Stomach (tissue), 4 donors: ENCODE data around the gene RERE.

Experiments used
- POLR2A ChIP-seq, 4 donors: fragments of 450-650 bp; IDR thresholded peaks; one replicate each; pipeline ENCODE4 v1.6.1; 2016; ENCODE audit warnings: antibody characterized with exemption in 4 of 4, control low read depth in 2 of 4, mild to moderate bottlenecking in 1 of 4, moderate library complexity in 1 of 4
- POLR2AphosphoS5 ChIP-seq, 3 donors: sonication (generic); formaldehyde crosslinking; IDR thresholded peaks; one replicate each; pipeline ENCODE4 v1.6.1; 2016; ENCODE audit warnings: antibody characterized with exemption in 3 of 3
- TF ChIP-seq, protein P1 (sequence below), 7 experiments: fragments of 450-650 bp in 4 of 7; fragments of 200-600 bp in 3 of 7; sonication (generic) in 3 of 7; IDR thresholded peaks; one replicate each; pipeline ENCODE4 v1.5.1; 2016 to 2019; ENCODE audit warnings: antibody characterized with exemption in 7 of 7, control low read depth in 2 of 7, mild to moderate bottlenecking in 1 of 7

DNA sequence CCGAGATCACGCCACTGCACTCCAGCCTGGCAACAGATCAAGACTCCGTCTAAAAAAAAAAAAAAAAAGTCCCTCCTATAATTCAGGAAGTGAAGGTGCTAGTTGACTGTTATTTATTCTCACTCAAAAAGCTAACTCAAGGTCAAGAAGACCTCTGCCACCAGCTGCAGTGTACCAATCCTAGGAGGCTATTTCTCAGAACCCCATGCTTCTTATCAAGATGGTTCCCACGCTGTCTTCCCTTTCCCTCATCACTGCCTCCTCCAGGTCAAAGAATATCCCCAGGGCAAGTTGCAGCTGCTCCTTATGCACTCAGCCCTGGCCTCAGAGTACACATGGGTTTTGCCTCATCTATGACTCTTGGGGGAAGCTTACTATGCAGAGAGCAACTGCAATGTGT lies 53.6 kb downstream of the RERE start:
- TF ChIP-seq, protein P1, sequence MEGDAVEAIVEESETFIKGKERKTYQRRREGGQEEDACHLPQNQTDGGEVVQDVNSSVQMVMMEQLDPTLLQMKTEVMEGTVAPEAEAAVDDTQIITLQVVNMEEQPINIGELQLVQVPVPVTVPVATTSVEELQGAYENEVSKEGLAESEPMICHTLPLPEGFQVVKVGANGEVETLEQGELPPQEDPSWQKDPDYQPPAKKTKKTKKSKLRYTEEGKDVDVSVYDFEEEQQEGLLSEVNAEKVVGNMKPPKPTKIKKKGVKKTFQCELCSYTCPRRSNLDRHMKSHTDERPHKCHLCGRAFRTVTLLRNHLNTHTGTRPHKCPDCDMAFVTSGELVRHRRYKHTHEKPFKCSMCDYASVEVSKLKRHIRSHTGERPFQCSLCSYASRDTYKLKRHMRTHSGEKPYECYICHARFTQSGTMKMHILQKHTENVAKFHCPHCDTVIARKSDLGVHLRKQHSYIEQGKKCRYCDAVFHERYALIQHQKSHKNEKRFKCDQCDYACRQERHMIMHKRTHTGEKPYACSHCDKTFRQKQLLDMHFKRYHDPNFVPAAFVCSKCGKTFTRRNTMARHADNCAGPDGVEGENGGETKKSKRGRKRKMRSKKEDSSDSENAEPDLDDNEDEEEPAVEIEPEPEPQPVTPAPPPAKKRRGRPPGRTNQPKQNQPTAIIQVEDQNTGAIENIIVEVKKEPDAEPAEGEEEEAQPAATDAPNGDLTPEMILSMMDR (IDR thresholded peaks at IDR 0.05) = no peak
- TF ChIP-seq POLR2A (IDR thresholded peaks at IDR 0.05) = no peak
- no peak for TF ChIP-seq POLR2AphosphoS5 (IDR thresholded peaks at IDR 0.05)
